ENCODE results near the gene UBXN11.

- TF ChIP-seq CTCF (IDR thresholded peaks at IDR 0.05) (no peak), EZH2 (IDR thresholded peaks at IDR 0.05; ENCODE audit: borderline replicate concordance, insufficient read depth, low read depth, low read length, poor library complexity, severe bottlenecking) (no peak)
Observed at GRCh38 chr1:26281971-26282370, 24.5 kb downstream of the UBXN11 start.
